HG03571 (cell line): ENCODE data around the gene FCN2.
"Not testable (repeated sequence)": the region's sequence is repeated elsewhere in the genome, so short reads cannot be mapped to it uniquely, and the experiment has no call there.

Source experiments
- ATAC-seq: cut with Tn5 transposase; IDR thresholded peaks from one replicate; pipeline ENCODE4 v1.9.1; 2021; ENCODE audit not compliant: unreplicated experiment

FCN2 gene

DNA sequence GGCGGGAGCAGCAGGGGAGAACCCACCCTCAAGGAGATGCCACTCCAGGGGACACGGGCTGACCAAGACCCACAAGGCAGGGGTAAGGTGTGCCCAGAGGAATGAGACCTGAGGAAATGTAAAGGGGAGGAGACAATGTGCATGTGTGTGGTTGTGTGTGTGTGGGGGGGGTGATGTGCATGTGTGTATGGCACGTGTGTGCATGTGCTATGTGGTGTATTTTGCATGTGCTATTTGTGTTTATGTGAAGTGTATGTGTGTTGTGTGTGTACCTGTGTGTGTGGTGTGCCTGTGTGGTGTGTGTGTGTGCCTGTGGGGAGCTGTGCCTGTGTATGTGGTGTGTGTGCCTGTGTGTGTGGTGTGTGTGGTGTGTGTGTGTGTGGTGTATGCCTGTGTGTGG lies 33.5 kb upstream of the FCN2 start:
- ATAC-seq = no peak

- ATAC-seq = no peak
Observed at GRCh38 chr9:134847752-134848432, 32.7 kb upstream of the FCN2 start.

GRCh38 chr9:134848504-134848903 lies 32.1 kb upstream of the FCN2 start:
- ATAC-seq = no peak

DNA sequence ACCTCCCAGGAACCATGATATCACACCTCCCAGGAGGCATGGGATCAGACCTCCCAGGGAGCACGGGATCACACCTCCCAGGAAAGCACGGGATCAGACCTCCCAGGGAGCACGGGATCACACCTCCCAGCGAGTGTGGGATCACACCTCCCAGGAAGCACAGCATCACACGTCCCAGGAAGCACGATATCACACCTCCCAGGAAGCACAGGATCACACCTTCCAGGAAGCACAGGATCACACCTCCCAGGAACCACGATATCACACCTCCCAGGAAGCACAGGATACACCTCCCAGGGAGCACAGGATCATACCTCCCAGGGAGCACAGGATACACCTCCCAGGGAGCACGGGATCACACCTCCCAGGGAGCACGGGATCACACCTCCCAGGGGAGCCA lies 30.0 kb upstream of the FCN2 start:
- ATAC-seq = no peak

GRCh38 chr9:134851020-134851419 lies 29.6 kb upstream of the FCN2 start:
- no peak for ATAC-seq

- no peak for ATAC-seq
Observed at GRCh38 chr9:134852906-134853654, 27.5 kb upstream of the FCN2 start.

DNA sequence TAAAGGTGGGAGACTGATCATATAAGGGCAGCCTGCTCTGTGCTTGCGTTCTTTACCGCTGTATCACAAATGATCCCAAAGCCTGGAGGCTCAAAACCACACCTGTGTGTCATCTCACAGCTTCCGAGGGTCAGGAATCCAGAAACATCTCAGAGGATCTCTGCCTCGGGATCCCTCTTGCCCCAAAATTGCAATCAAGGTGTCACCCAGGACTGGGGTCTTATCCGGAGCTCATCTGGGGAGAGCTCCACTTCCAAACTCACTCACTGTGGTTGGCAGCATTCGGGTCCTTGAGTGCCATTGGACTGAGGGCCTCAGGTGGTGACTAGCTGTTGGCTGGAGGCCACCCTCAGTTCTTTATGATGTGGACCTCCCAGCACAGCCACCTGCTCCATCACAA lies 26.7 kb upstream of the FCN2 start:
- ATAC-seq = no peak

DNA sequence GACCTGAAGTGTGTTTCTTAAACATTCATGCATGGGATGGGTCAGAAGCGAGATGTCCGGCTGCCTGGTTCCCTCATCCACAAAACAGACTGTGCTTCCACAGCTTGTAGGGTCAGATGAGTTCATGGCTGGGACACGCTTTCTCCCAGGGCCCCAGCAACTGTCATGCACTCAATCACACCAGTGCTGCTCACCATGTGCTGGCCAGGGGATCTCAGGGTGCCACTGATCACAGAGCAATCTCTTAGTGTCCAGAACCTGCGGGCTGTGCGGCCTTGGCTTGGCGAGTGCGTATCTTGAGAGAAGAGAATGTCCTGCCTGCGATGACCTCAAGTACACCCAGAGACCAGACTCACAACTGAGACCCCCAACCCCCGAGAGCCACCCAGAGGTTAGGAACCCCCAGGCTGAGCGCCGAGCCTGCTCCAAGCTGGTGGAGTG lies 26.0 kb upstream of the FCN2 start:
- no peak for ATAC-seq

GRCh38 chr9:134855231-134855899 lies 25.2 kb upstream of the FCN2 start:
- ATAC-seq = no peak

DNA sequence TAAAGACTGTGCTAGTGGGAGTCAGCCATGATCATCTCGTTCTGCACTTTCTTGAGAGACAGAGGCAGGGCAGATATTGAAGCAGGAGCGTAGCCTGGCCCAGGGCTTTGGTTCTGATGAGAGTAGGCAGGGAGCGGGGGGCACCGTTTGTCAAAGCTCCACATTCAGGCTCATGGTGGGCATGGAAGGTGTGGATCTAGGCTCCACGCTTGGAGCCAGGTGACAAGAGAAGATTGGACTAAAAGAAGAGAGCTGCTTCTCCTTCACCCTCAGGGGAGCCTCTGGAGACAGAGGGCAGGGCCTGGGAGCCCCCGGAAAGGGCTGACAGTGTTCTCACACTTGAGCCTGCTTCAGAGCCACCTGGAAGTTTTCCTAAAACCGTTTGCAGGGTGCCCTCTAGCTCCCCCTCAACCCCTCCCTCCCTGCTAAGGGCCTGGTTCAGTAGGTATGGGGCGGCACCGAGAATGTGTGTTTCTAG lies 24.7 kb upstream of the FCN2 start:
- no peak for ATAC-seq

GRCh38 chr9:134857451-134857850 lies 23.2 kb upstream of the FCN2 start:
- not testable (repeated sequence) for ATAC-seq

DNA sequence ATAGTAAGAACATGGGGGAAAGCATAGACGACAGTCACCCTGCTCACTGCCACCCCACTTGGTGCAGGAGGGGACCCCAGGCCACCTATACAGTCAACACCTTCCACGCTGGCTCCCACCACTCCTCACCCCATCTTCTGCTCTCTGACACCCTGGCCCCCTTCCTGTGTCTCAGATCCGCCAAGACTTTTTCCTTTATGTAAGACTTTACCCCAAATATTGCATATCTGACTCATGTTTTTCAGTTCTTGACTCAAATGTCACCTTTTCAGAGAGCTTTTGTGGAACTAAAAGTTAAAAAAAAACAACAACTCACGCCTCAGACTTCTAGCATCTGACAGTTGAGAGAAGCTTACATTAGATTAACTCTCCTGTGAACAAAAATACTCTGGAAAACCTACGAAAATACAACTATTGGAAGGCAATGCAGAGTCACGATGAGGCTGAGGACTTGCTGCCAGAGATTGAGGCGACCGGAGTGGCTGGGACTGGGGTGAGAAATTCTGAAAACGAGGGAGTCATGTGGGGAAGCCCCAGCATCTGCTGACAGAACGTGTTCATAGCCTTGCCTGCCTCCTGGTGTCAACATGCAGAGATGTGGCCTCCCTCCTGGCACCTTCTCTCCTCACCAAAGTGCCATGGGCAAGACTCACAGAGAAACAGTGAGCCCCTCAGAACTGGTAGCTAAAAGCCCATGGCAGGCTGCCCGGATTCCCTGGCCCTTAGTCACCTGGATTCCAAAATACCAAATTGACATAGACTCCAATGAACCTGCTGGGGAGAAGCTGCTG lies 22.4 kb upstream of the FCN2 start:
- ATAC-seq = no peak

- ATAC-seq = no peak
Observed at GRCh38 chr9:134860510-134860909, 20.1 kb upstream of the FCN2 start.

GRCh38 chr9:134861595-134862334 lies 18.8 kb upstream of the FCN2 start:
- ATAC-seq = no peak

DNA sequence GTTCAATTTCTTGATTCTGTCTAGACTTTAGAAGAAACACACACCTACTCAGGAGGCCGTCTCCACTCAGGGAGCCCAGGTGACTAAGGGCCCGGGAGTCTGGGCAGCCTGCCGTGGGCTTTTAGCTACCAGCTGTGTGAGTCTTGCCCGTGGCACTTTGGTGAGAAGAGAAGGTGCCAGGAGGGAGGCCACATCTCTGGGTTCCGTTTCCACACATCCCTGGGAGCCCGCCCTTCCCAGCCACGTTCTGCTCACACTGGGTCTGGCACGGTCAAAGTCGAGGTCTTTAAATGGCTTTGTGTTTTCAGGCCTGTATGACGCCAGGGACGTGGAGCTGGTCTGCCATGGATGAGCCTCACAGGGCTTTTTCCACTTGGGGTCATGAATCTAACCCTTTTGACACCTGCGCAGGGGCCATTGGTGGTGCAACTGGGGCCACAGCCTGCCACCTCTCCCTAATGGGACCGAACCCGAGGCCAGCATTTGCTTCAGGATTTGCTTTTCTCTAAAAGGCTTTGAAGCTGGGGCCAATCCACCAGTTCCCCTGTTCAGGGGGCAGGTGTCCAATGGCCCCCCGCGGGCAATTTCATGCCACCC lies 17.2 kb upstream of the FCN2 start:
- no peak for ATAC-seq

DNA sequence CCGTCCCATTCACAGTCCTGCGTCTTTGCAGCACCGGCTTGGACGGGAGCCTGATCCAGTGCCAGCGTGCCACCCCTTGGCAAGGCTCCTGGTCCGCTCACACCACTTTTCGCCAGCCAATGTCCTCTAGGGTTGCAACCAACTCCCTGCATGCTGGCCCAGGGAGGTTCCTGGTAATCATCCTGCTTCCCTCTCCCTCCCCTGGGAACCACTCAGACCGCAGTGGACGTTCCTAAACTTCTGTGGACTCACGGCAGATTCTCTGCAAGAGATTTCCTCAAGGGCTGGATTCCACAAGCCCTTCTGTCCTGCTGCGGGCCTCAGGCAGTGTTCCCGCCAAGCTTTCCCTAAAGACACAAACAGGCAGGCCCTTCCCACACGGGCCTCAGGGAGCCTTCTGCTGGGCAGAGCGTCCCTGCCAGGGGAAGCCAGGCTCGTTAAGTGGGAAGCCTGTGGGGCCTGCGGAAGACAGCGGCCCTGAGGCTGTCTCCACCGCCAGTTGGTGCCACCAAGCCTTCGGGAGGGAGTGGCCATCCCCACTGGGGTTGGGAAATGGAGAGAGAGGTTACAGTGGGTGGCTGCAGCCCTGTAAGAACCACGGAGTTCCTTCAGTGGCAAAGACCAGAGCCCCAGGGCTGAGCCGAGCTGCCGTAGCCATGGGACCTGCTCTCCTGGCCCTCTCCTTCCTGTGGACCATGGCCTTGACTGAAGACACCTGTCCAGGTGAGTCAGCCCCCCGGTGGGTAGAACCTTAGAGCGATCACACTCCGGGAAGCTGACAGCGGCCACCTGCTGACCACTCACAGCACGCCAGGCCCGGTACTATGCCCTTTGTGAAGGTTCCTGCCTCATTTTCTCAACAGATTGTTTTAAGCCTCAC lies 16.4 kb upstream of the FCN2 start:
- no peak for ATAC-seq

DNA sequence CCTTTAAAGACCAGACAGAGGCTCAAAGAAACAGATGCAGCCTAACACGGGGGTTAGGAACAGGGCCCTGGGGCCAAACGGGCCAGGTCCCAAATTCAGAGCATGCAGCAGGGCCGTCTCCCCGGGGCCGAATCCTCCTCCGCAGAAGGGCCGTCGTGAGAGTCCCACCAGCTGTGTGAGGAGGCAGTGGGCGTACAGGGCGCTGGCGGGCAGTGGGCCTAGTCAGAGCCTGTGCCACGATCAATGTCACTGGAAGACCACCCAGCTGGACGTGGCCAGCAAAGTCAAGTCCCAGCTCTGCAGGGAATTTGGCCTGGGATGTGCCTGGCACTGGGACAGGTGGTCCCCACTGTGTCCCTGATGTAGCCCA lies 15.8 kb upstream of the FCN2 start:
- ATAC-seq = no peak

GRCh38 chr9:134867917-134868750 lies 12.5 kb upstream of the FCN2 start:
- ATAC-seq = no peak
